ENCODE results near the gene CPSF3.

Gene CPSF3

GRCh38 chr2:9422321-9423099 is 944 bp upstream of the CPSF3 start:
- peak in 1 of 2 experiments; percentile 67 for DNase-seq

GRCh38 chr2:9423922-9424272 is 443 bp downstream of the CPSF3 start:
- peak in 1 of 2 experiments; percentile 32 for DNase-seq

- peak; percentile 23 to 79 for DNase-seq
Observed at GRCh38 chr2:9424447-9425164, 1.2 kb downstream of the CPSF3 start.

- DNase-seq, result no peak
Observed at GRCh38 chr2:9428965-9429577, 5.6 kb downstream of the CPSF3 start.

GRCh38 chr2:9430316-9431293 is 7.2 kb downstream of the CPSF3 start:
- no peak for DNase-seq

- DNase-seq, result no peak
Observed at GRCh38 chr2:9434489-9434888, 11.0 kb downstream of the CPSF3 start.

GRCh38 chr2:9439536-9439935 is 16.1 kb downstream of the CPSF3 start:
- DNase-seq, result no peak

GRCh38 chr2:9440058-9440727 is 16.7 kb downstream of the CPSF3 start:
- DNase-seq, result no peak

GRCh38 chr2:9441556-9441955 is 18.1 kb downstream of the CPSF3 start:
- DNase-seq, result no peak

GRCh38 chr2:9443526-9443925 is 20.1 kb downstream of the CPSF3 start:
- no peak for DNase-seq

GRCh38 chr2:9445089-9445488 is 21.6 kb downstream of the CPSF3 start:
- no peak for DNase-seq

- peak in 1 of 2 experiments; percentile 64 for DNase-seq
Observed at GRCh38 chr2:9451231-9451630, 27.8 kb downstream of the CPSF3 start.

- DNase-seq, result no peak
Observed at GRCh38 chr2:9460441-9461017, 37.1 kb downstream of the CPSF3 start.

GRCh38 chr2:9461079-9461478 is 37.6 kb downstream of the CPSF3 start:
- no peak for DNase-seq

- DNase-seq, result no peak
Observed at GRCh38 chr2:9462313-9462712, 38.9 kb downstream of the CPSF3 start.

- peak; percentile 29 to 72 for DNase-seq
Observed at GRCh38 chr2:9462886-9463697, 39.6 kb downstream of the CPSF3 start.

GRCh38 chr2:9463698-9464034 is 40.2 kb downstream of the CPSF3 start:
- DNase-seq, result no peak

- DNase-seq, result no peak
Observed at GRCh38 chr2:9465170-9465569, 41.7 kb downstream of the CPSF3 start.

GRCh38 chr2:9466147-9466683 is 42.8 kb downstream of the CPSF3 start:
- no peak for DNase-seq

- DNase-seq, result no peak
Observed at GRCh38 chr2:9467687-9468086, 44.2 kb downstream of the CPSF3 start.

GRCh38 chr2:9471206-9471605 is 47.8 kb downstream of the CPSF3 start:
- no peak for DNase-seq

Measured in NCI-H2081 (cell line).